ENCODE measurements around the gene ANXA6. TPM values are rescaled to one million over a fixed set of nuclear protein-coding genes. Genes with fewer than 3 reads are reported as not detected.

Gene ANXA6
- total RNA-seq, 2 experiments from 2014 or later: 518 to 538 TPM

DNA sequence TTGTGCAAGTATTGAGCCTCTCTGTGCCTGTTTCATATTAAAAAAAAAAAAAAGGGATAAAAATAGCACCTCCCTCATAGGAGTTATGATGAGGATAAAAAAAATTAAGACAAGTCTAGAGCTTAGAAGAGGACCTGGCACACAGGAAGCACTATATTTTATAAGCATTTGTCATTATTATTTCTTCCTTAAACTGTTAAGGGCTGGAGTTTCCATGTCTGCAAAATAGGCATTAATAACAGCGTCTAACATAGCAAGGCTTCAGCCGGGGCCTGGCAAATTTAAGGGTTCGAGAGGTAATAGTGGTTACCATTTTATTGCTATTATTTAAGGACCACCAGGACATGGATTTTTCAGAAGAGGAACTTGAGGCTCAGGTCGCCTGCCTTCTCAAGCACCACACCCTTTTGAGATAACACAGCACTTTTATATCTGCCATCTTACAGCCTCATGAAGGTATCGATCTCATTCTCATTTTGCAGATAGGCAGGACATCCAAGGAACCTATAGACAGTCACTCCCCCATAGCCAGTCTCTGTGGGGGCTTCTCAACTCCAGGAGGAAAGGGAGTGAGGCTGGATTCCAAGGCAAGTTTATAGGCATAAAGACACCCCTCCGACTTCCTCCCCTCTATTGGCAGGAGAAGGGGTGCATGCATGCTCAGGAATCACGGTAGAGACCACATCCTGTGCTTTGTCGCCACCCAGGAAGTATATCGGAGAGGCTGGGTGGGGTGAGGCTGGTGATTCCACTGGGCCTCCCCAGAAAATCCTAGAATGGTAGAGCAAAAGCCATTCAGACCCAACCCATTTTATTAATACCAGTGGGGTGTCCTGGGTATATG lies 2.4 kb downstream of the ANXA6 start:
- DNase-seq: peak; percentile 63
- Mint-ChIP-seq H3K27ac (peak overlapping the region; percentile 95), H3K9me3 (no peaks in the 10 kb centered on the region), H3K36me3 (peaks cover 25% of the 10 kb centered on the region), H3K27me3 (no peaks in the 10 kb centered on the region), H3K4me1 (peaks cover 65% of the 10 kb centered on the region), H3K4me3 (peak overlapping the region; percentile 97)
- POLR2A ChIA-PET: interaction anchor here (0.6 to 3.2 kb wide), 9 partner anchors 10 to 73 kb away, joined by 3 to 29 read pairs (median 4); partner anchors contain the start of gene CCDC69
- ATAC-seq (ENCODE audit: low read depth): peak; percentile 51

- DNase-seq (no peak), ATAC-seq (ENCODE audit: low read depth) (no peak)
- H3K36me3 Mint-ChIP-seq: peaks cover 28% of the 10 kb centered on the region
- H3K27me3 Mint-ChIP-seq: no peaks in the 10 kb centered on the region
- H3K27ac Mint-ChIP-seq: peak overlapping the region; percentile 95
- H3K4me3 Mint-ChIP-seq: peak overlapping the region; percentile 97
- POLR2A ChIA-PET: interaction anchor here (1.0 to 1.8 kb wide), 3 partner anchors 28 to 70 kb away, joined by 4 to 6 read pairs (median 4); partner anchors contain the start of gene CCDC69
- no peaks in the 10 kb centered on the region for H3K9me3 Mint-ChIP-seq
- H3K4me1 Mint-ChIP-seq: peaks cover 73% of the 10 kb centered on the region
Measured at GRCh38 chr5:151153766-151154272, 3.8 kb downstream of the ANXA6 start.

DNA sequence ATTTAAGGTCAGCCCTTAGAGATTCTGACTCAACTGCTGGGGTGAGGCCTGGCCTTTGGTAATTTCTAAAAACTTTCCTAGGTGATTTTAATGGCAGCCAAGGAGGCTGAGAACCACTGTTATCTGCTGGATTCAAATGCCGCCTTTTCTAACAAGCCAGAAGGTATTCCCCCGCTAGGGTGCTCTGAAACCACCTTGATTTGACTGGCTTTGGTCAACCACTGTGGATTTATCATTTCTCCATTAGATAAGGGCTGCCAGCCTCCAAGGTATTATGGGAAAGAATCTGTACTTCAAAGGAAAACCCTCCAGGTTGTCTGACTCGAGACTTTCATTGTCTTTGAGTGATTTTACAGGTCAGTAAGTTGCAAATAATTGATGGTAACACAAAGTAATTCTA lies 4.3 kb downstream of the ANXA6 start:
- peaks cover 32% of the 10 kb centered on the region for H3K36me3 Mint-ChIP-seq
- H3K27me3 Mint-ChIP-seq: no peaks in the 10 kb centered on the region
- H3K4me3 Mint-ChIP-seq: peak overlapping the region; percentile 97
- H3K4me1 Mint-ChIP-seq: peaks cover 73% of the 10 kb centered on the region
- POLR2A ChIA-PET: interaction anchor here (0.8 to 3.5 kb wide), 3 partner anchors 12 to 60 kb away, joined by 3 to 36 read pairs (median 6); no protein-coding TSS in a partner anchor
- ATAC-seq (ENCODE audit: low read depth) (no peak), DNase-seq (no peak)
- H3K27ac Mint-ChIP-seq: peak overlapping the region; percentile 95
- H3K9me3 Mint-ChIP-seq: no peaks in the 10 kb centered on the region

- H3K4me3 Mint-ChIP-seq: peak overlapping the region; percentile 97
- peaks cover 39% of the 10 kb centered on the region for H3K36me3 Mint-ChIP-seq
- H3K4me1 Mint-ChIP-seq: peaks cover 83% of the 10 kb centered on the region
- POLR2A ChIA-PET: interaction anchor here (3.5 kb wide), 1 partner anchor 11 kb away, joined by 36 read pairs; no protein-coding TSS in a partner anchor
- peak overlapping the region; percentile 95 for H3K27ac Mint-ChIP-seq
- ATAC-seq (ENCODE audit: low read depth) (no peak), DNase-seq (no peak)
- no peaks in the 10 kb centered on the region for H3K27me3 Mint-ChIP-seq
- no peaks in the 10 kb centered on the region for H3K9me3 Mint-ChIP-seq
Measured at GRCh38 chr5:151151793-151152192, 5.8 kb downstream of the ANXA6 start.

- no peak for DNase-seq
- H3K27ac Mint-ChIP-seq: peak overlapping the region; percentile 95
- ATAC-seq (ENCODE audit: low read depth): no peak
- H3K9me3 Mint-ChIP-seq: no peaks in the 10 kb centered on the region
- POLR2A ChIA-PET: interaction anchor here (0.9 to 3.5 kb wide), 9 partner anchors 10 to 305 kb away, joined by 3 to 36 read pairs (median 6); partner anchors contain the start of genes CCDC69, GM2A and IRGM
- peaks cover 37% of the 10 kb centered on the region for H3K36me3 Mint-ChIP-seq
- H3K4me1 Mint-ChIP-seq: peaks cover 87% of the 10 kb centered on the region
- H3K4me3 Mint-ChIP-seq: peak overlapping the region; percentile 97
- no peaks in the 10 kb centered on the region for H3K27me3 Mint-ChIP-seq
Measured at GRCh38 chr5:151151263-151151660, 6.3 kb downstream of the ANXA6 start.

DNA sequence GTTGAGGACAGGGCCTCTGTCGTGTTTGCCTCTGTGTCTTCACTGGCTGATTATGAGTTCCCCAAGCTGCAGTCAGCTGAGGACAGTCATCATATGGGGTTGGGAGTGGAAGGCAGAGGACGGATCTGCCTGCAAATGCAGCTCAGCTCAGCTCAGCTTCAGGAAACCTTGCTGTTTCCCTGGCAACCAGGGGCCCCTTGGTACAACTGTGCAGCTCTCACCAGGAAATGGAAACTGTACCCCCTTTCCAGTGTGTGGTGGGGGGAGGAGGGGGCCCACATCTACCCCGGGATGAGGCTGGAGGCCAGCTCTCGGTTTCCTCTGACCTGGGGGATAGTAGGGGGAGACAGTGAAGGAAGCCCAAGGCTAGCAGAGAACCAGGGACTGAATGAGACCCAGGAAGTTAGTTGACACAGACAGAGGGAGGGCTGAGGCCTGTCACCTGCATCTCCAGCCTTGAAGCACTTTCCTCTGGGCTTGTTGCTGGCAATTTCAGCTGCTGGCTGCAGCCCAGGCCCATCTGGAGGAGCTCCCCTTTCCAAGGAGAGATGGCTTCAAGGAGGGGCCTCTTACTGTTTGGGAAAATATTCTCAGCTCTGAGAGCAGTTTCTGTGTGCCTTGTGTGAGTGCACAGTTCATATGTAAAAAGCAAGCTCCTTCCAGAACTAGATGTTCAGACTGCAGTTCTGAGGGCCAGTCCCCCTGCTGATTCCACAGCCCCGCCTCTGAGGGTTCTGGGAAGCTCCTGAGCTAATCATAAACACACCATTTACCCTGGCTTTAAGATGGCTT lies 6.9 kb downstream of the ANXA6 start:
- H3K36me3 Mint-ChIP-seq: peaks cover 42% of the 10 kb centered on the region
- peak overlapping the region; percentile 97 for H3K4me3 Mint-ChIP-seq
- DNase-seq (peak; percentile 71), ATAC-seq (ENCODE audit: low read depth) (peak; percentile 82)
- no peaks in the 10 kb centered on the region for H3K27me3 Mint-ChIP-seq
- H3K9me3 Mint-ChIP-seq: no peaks in the 10 kb centered on the region
- POLR2A ChIA-PET: interaction anchor here (0.7 to 3.5 kb wide), 11 partner anchors 10 to 304 kb away, joined by 3 to 36 read pairs (median 6); partner anchors contain the start of genes CCDC69, GM2A and IRGM
- H3K4me1 Mint-ChIP-seq: peaks cover 90% of the 10 kb centered on the region
- H3K27ac Mint-ChIP-seq: peak overlapping the region; percentile 95

DNA sequence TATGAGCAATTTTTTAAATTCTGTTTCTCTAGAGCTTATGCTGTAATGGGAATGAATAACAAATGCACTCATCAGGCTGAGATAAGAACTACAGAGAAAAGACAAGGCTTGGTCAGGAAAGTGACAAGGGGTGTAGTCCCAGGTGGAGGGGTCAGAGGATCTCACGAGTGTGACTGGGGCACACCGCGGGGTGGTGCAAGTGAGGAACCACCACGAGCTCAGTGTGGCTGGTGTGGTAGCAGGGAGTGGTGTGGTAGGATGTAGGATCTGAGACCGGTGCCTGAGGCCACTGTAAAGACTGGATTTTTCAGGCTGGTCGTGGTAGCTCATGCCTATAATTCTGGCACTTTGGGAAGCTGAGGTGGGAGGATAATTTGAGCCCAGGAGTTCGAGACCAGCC lies 9.0 kb downstream of the ANXA6 start:
- Mint-ChIP-seq H3K36me3 (peaks cover 46% of the 10 kb centered on the region), H3K9me3 (no peaks in the 10 kb centered on the region), H3K27ac (peak overlapping the region; percentile 79), H3K4me3 (peak overlapping the region; percentile 97), H3K27me3 (no peaks in the 10 kb centered on the region), H3K4me1 (peaks cover 89% of the 10 kb centered on the region)
- no peak for DNase-seq
- ATAC-seq (ENCODE audit: low read depth): peak; percentile 10
- POLR2A ChIA-PET: interaction anchor here (1.1 to 2.3 kb wide), 6 partner anchors 8 to 66 kb away, joined by 3 to 15 read pairs (median 4); no protein-coding TSS in a partner anchor

DNA sequence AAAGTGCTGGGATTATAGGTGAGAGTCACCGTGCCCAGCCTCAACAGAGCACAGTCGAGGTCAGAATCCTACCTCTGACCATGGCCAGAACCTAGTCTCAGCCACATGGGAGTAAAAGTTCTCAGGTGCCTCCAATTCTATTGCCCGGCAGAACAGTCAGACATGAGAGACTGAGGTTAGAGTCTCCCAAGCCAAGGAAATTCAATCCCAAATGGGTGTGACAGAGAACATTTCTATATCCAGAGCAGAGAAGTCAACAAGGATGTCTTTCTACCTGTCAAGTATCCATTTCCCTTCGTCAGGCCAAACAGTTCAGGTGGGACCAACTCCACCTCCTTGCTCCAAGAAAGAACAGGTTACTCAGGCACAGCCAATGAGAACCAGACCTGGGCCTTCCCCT lies 10.5 kb downstream of the ANXA6 start:
- POLR2A ChIA-PET: no interaction called here
- H3K27ac Mint-ChIP-seq: peak overlapping the region; percentile 79
- no peaks in the 10 kb centered on the region for H3K9me3 Mint-ChIP-seq
- H3K27me3 Mint-ChIP-seq: no peaks in the 10 kb centered on the region
- peaks cover 90% of the 10 kb centered on the region for H3K4me1 Mint-ChIP-seq
- no peak overlapping the region for H3K4me3 Mint-ChIP-seq
- DNase-seq: no peak
- ATAC-seq (ENCODE audit: low read depth): no peak
- H3K36me3 Mint-ChIP-seq: peaks cover 44% of the 10 kb centered on the region

GRCh38 chr5:151146061-151146460 lies 11.5 kb downstream of the ANXA6 start:
- POLR2A ChIA-PET: interaction anchor here (1.3 kb wide), 1 partner anchor 16 kb away, joined by 3 read pairs; no protein-coding TSS in a partner anchor
- peaks cover 90% of the 10 kb centered on the region for H3K4me1 Mint-ChIP-seq
- H3K4me3 Mint-ChIP-seq: no peak overlapping the region
- ATAC-seq (ENCODE audit: low read depth) (no peak), DNase-seq (no peak)
- H3K27me3 Mint-ChIP-seq: no peaks in the 10 kb centered on the region
- peak overlapping the region; percentile 93 for H3K27ac Mint-ChIP-seq
- H3K36me3 Mint-ChIP-seq: peaks cover 46% of the 10 kb centered on the region
- no peaks in the 10 kb centered on the region for H3K9me3 Mint-ChIP-seq

DNA sequence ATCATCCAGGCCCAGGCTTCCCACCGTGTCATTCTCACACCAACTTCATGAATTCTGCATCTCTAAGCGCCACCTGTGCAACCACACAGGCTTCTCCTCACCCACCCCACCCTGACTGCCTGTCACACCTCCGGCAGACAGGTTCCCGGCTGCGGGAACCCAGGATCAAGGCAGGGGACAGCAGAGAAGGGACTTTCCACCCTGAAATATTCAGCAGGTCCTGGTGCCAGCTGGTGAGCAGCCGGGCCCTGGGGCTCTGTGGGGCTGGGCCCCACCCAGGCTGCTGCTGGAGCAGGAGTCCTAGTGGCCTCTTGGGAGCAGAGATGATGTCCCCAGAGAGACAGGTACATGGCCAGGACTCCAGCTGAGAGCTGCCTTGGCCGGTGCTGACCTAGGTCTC lies 12.7 kb downstream of the ANXA6 start:
- ATAC-seq (ENCODE audit: low read depth) (no peak), DNase-seq (no peak)
- Mint-ChIP-seq H3K9me3 (no peaks in the 10 kb centered on the region), H3K4me1 (peaks cover 87% of the 10 kb centered on the region), H3K27me3 (no peaks in the 10 kb centered on the region), H3K36me3 (peaks cover 46% of the 10 kb centered on the region), H3K4me3 (no peak overlapping the region), H3K27ac (peak overlapping the region; percentile 93)
- POLR2A ChIA-PET: interaction anchor here (1.9 kb wide), 1 partner anchor 12 kb away, joined by 8 read pairs; the partner anchor contains the start of gene ANXA6

DNA sequence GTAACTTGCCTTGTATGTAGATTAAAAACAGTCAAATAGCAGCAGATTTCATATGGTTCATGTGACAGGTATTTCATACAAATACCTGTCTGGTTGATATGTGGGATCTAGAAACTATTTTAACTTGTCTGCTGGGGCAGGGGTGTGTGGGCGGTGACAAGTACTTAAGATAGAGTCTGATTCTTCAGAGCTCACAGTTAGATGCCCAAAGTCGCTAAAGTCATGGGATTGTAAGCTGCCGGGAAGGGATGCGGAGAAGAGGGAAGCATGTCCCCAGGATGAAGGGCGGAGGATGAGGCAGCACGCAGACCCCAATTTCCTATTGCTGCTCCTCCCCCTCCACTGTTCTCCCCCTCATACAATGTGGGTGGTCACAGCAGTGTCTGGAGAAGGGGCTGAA lies 13.3 kb downstream of the ANXA6 start:
- peak overlapping the region; percentile 93 for H3K27ac Mint-ChIP-seq
- ATAC-seq (ENCODE audit: low read depth) (no peak), DNase-seq (no peak)
- no peaks in the 10 kb centered on the region for H3K27me3 Mint-ChIP-seq
- H3K9me3 Mint-ChIP-seq: no peaks in the 10 kb centered on the region
- H3K36me3 Mint-ChIP-seq: peaks cover 46% of the 10 kb centered on the region
- POLR2A ChIA-PET: interaction anchor here (1.9 kb wide), 1 partner anchor 13 kb away, joined by 8 read pairs; the partner anchor contains the start of gene ANXA6
- H3K4me1 Mint-ChIP-seq: peaks cover 84% of the 10 kb centered on the region
- H3K4me3 Mint-ChIP-seq: peak overlapping the region; percentile 27

GRCh38 chr5:151143645-151144044 lies 13.9 kb downstream of the ANXA6 start:
- H3K4me1 Mint-ChIP-seq: peaks cover 86% of the 10 kb centered on the region
- H3K9me3 Mint-ChIP-seq: no peaks in the 10 kb centered on the region
- peak overlapping the region; percentile 93 for H3K27ac Mint-ChIP-seq
- H3K27me3 Mint-ChIP-seq: no peaks in the 10 kb centered on the region
- peaks cover 49% of the 10 kb centered on the region for H3K36me3 Mint-ChIP-seq
- DNase-seq (no peak), ATAC-seq (ENCODE audit: low read depth) (no peak)
- H3K4me3 Mint-ChIP-seq: peak overlapping the region; percentile 68
- POLR2A ChIA-PET: interaction anchor here (2.4 to 3.5 kb wide), 2 partner anchors 13 to 18 kb away, joined by 14 to 29 read pairs; partner anchors contain the start of gene ANXA6
